GM12892 (cell line): Measurements from ENCODE around the gene KRT71.

Experiments
- DNase-seq: peaks from one replicate; pipeline ENCODE4 v3.0.0; 2011; ENCODE audit not compliant: insufficient read length
- FAIRE-seq: peaks from 2 replicates; lab custom pipeline; 2011; peaks lifted over from hg19 to GRCh38; lab: Jason Lieb, UNC
- POLR2A ChIP-seq: IDR thresholded peaks from 2 replicates; pipeline ENCODE4 v1.6.1; 2011; ENCODE audit warnings: low read depth, low read length, control low read depth
- POLR2AphosphoS5 ChIP-seq: IDR thresholded peaks from 2 replicates; pipeline ENCODE4 v1.6.1; 2011; ENCODE audit warnings: low read depth, low read length, control low read depth
- TAF1 ChIP-seq: IDR thresholded peaks from 2 replicates; pipeline ENCODE4 v1.6.1; 2011; ENCODE audit warnings: low read depth, mild to moderate bottlenecking, control low read depth, low read length, borderline replicate concordance

The KRT71 gene

GRCh38 chr12:52532636-52533035 is 20.3 kb downstream of the KRT71 start:
- TF ChIP-seq POLR2AphosphoS5 (no peak), POLR2A (no peak), TAF1 (no peak)
- FAIRE-seq (no peak), DNase-seq (no peak)

DNA sequence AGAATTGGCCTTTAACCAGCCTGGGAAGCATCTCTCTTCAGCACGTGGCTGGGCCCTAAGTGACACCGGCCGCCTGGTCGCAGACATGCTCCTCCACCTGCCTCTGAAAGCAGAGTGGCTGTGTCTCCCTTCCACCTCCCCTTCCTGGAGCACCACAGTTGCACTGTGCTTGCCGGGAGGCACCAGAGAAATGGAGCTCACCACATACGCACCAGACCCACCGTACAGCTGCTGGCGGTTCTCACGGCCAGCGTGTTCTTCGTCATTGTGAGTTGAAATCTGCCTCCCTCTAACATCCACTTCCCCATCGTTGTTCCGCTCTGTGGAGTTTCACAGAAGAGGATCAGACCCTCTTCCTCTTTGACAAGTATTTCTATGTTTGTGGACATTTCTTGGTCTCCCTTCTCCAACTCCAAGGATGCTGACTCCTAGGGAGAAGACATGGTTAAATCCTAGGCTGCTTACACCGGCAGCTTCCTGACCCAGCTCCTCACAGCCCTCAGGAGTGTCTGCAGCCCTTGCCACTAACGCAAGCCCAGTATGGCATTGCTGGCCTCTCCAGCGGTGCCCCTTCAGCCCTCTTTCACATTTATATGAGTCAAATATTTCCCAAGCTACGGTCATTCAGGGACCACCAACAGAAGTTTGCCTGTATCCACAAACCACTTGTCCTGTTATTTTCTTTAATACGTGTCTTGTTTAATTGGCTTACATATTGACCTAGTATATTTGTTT is 21.2 kb downstream of the KRT71 start:
- TF ChIP-seq POLR2A (no peak), TAF1 (no peak), POLR2AphosphoS5 (no peak)
- FAIRE-seq = no peak
- DNase-seq = no peak

DNA sequence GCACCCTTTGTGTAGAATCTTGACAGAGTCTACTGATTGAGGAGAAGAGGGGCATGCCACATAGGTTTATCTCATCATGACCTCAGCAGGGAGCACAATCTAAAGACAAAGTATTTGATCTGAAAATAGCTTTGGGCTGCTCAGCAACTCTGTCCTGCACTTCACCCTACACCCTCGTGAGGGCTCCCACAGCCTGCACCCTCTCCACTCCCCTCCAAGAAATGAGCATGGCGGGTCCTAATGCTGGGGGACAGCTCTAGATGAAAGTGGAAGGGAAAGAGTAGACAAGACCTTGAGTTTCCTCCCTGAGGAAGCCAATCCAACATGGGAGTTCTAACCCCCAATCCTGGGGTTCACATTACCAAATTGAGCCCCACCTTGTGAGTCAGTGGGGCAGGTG is 22.0 kb downstream of the KRT71 start:
- FAIRE-seq = no peak

GRCh38 chr12:52530366-52530765 is 22.6 kb downstream of the KRT71 start:
- TF ChIP-seq POLR2A = no peak
- TF ChIP-seq TAF1 = no peak
- TF ChIP-seq POLR2AphosphoS5 = no peak
- DNase-seq (no peak), FAIRE-seq (no peak)

More for the DNA sequence above, 22.0 kb downstream of the KRT71 start:
- TF ChIP-seq POLR2AphosphoS5 (no peak), TAF1 (no peak), POLR2A (no peak)
- DNase-seq = no peak

DNA sequence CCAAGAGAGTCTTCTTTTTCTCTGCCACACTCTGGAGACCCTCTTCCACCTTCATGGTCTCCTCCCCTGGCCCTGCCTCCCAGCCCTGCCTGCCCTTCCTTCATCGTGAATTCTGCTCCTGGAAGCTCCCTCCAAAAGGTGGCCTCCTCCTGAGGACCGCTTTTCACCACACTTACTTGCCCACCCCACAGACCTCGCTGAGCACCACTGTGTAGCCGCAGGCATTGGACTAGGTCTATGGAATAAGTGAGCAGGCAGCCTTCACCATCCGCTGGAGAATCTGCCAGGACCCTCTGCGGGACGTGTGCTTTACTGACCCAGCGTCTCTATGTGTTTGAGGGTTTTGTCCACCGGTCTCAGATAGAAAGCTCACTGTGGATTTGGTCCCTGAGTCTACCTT is 23.1 kb downstream of the KRT71 start:
- DNase-seq (no peak), FAIRE-seq (no peak)
- no peak for TF ChIP-seq TAF1
- TF ChIP-seq POLR2AphosphoS5 = no peak
- TF ChIP-seq POLR2A = no peak

DNA sequence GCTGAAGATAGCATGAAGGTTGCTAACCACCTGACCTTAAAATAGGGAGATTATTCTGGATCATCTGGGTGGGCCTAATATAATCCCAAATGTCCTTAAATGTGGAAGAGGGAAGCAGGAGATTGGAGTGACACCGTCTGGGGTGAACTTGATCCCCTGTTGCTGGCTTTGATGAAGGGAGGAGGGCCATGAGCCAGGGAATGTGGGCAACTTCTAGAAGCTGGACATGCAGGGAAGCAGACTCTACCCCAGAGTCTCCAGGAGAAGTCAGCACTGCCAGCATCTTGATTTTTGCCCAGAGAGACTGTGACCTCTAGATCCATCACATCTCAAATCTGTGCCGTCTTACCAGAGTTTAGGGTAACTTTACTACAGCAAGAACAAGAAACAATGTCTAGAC is 23.5 kb downstream of the KRT71 start:
- no peak for TF ChIP-seq TAF1
- no peak for TF ChIP-seq POLR2A
- no peak for TF ChIP-seq POLR2AphosphoS5
- FAIRE-seq = no peak
- DNase-seq = no peak

DNA sequence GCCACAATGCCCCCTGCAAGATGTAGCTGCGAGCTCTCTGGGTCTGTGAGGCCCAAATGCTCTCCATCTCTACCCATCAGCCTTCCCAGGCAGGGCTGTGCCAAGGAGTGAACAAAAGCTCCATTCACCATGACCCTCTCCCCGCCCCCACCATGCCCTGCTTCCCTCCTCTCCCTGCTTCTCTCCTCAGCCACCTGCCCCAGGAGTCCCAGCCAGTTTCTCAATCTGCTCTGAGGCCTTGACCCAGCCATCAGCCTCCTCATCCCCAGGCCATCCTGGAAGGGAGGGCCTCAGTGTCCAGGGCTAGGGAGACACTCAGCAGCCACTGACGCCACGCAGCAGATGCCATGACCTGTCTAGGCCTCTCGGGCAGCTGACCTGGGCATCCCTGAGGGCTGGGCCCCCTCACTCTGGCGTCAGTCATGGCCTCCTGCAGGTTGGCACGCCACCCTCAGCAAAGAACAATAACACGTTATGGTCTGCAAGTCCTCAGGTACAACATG is 24.3 kb downstream of the KRT71 start:
- no peak for TF ChIP-seq POLR2AphosphoS5
- no peak for TF ChIP-seq TAF1
- TF ChIP-seq POLR2A = no peak
- no peak for FAIRE-seq
- no peak for DNase-seq

GRCh38 chr12:52527121-52527800 is 25.7 kb downstream of the KRT71 start:
- TF ChIP-seq POLR2AphosphoS5 (no peak), TAF1 (no peak), POLR2A (no peak)
- no peak for FAIRE-seq
- no peak for DNase-seq

DNA sequence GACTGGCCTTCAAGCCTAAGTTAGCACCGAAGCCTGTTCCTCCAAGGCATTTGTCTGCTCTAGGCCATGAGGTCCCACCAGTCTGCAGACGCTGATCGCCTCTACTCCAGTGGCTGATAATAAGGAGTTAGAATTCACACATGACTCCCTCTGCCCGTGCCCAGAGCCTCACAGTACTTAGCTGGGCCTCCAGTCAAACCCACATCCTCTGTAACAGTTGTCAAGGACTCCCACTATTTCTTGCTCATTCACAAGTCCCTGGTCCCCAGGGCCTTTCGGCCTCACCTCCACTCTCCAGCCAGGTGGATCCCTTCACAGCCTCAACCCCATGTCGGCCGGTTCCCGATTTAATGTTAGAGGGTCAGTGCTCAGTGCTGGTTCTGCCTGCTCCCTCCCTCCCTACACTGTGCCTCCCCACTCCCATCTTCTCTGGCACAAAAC is 26.4 kb downstream of the KRT71 start:
- no peak for DNase-seq
- TF ChIP-seq TAF1 (no peak), POLR2A (no peak), POLR2AphosphoS5 (no peak)
- FAIRE-seq = no peak

DNA sequence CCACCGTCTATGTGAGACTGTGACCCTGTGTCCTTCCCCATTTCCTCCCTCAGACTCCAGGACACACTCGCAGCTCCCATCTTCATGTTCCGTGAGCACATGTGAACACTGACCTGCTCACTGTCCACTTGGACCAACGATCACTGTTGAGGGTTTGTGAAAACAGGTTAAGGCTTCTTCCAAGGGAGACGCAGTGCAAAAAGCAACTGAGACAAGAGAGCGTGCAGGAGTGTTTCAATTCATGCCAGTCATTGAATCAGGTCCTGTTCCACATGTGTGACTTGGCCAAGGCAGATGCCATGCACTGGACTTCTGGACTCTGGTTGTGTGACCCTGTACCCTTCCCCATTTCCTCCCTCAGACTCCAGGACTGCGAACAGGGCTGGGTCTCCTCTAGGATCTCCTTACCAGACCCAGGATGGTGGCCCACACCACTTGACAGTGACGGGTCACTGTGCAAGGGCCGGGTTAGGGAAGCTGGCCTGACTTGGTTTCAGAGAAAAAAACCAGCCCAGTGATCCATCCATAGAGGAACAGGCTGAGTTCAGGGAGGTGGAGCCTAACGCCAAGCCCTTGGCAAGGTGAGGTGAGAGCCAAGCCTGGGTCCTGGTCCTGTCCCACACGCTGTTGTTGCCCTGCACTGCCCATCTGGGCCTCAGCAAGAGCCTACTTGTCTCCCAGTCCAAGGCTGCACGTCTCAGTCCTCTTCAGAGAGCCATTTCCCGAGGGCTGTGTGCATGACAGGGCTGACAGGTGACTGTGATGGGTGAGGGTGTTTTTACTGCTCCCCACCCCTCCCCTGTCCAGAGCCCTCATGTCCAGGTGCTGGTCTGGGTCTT is 27.1 kb downstream of the KRT71 start:
- DNase-seq (no peak), FAIRE-seq (no peak)
- TF ChIP-seq POLR2AphosphoS5 (no peak), POLR2A (no peak), TAF1 (no peak)

GRCh38 chr12:52524898-52525591 is 27.9 kb downstream of the KRT71 start:
- FAIRE-seq = no peak

More at GRCh38 chr12:52524898-52525591, 27.9 kb downstream of the KRT71 start:
- TF ChIP-seq POLR2AphosphoS5 = no peak
- no peak for TF ChIP-seq POLR2A
- no peak for TF ChIP-seq TAF1
- no peak for DNase-seq
